ENCODE results near the gene S100A13. TPM values are rescaled to one million over a fixed set of nuclear protein-coding genes. Genes with fewer than 3 reads are reported as not detected.

Gene S100A13
- total RNA-seq, 1 donor from 2014 or later = 126 TPM

- Mint-ChIP-seq H3K4me3 (ENCODE audit: unreplicated experiment) (no peak overlapping the region), H3K36me3 (ENCODE audit: unreplicated experiment) (peaks cover 12% of the 10 kb centered on the region), H3K4me1 (ENCODE audit: unreplicated experiment) (peaks cover 18% of the 10 kb centered on the region), H3K9me3 (ENCODE audit: unreplicated experiment) (no peaks in the 10 kb centered on the region), H3K27ac (ENCODE audit: unreplicated experiment) (no peak overlapping the region), H3K27me3 (ENCODE audit: unreplicated experiment) (no peaks in the 10 kb centered on the region)
- no peak for DNase-seq (ENCODE audit: extremely low spot score, unreplicated experiment)
- no peak for TF ChIP-seq CTCF (IDR thresholded peaks at IDR 0.05)
Measured at GRCh38 chr1:153602749-153603148, 24.6 kb downstream of the S100A13 start.

GRCh38 chr1:153599847-153600246, 27.5 kb downstream of the S100A13 start:
- H3K27me3 Mint-ChIP-seq (ENCODE audit: unreplicated experiment) = no peaks in the 10 kb centered on the region
- H3K27ac Mint-ChIP-seq (ENCODE audit: unreplicated experiment) = no peak overlapping the region
- DNase-seq (ENCODE audit: extremely low spot score, unreplicated experiment) = no peak

GRCh38 chr1:153598309-153599172, 28.8 kb downstream of the S100A13 start:
- Mint-ChIP-seq H3K9me3 (ENCODE audit: unreplicated experiment) (no peaks in the 10 kb centered on the region), H3K27ac (ENCODE audit: unreplicated experiment) (peak overlapping the region; percentile 69)
- DNase-seq (ENCODE audit: extremely low spot score, unreplicated experiment) = no peak

More at GRCh38 chr1:153599847-153600246, 27.5 kb downstream of the S100A13 start:
- H3K4me3 Mint-ChIP-seq (ENCODE audit: unreplicated experiment) = no peak overlapping the region
- no peak for TF ChIP-seq CTCF (IDR thresholded peaks at IDR 0.05)
- peaks cover 16% of the 10 kb centered on the region for H3K4me1 Mint-ChIP-seq (ENCODE audit: unreplicated experiment)
- no peaks in the 10 kb centered on the region for H3K9me3 Mint-ChIP-seq (ENCODE audit: unreplicated experiment)
- no peaks in the 10 kb centered on the region for H3K36me3 Mint-ChIP-seq (ENCODE audit: unreplicated experiment)

GRCh38 chr1:153597206-153597605, 30.1 kb downstream of the S100A13 start:
- H3K27me3 Mint-ChIP-seq (ENCODE audit: unreplicated experiment) = no peaks in the 10 kb centered on the region
- H3K9me3 Mint-ChIP-seq (ENCODE audit: unreplicated experiment) = no peaks in the 10 kb centered on the region
- peaks cover 18% of the 10 kb centered on the region for H3K4me1 Mint-ChIP-seq (ENCODE audit: unreplicated experiment)
- H3K36me3 Mint-ChIP-seq (ENCODE audit: unreplicated experiment) = no peaks in the 10 kb centered on the region
- no peak for DNase-seq (ENCODE audit: extremely low spot score, unreplicated experiment)
- no peak overlapping the region for H3K4me3 Mint-ChIP-seq (ENCODE audit: unreplicated experiment)
- H3K27ac Mint-ChIP-seq (ENCODE audit: unreplicated experiment) = no peak overlapping the region
- no peak for TF ChIP-seq CTCF (IDR thresholded peaks at IDR 0.05)

More at GRCh38 chr1:153598309-153599172, 28.8 kb downstream of the S100A13 start:
- Mint-ChIP-seq H3K36me3 (ENCODE audit: unreplicated experiment) (no peaks in the 10 kb centered on the region), H3K27me3 (ENCODE audit: unreplicated experiment) (no peaks in the 10 kb centered on the region), H3K4me3 (ENCODE audit: unreplicated experiment) (no peak overlapping the region), H3K4me1 (ENCODE audit: unreplicated experiment) (peaks cover 16% of the 10 kb centered on the region)
- no peak for TF ChIP-seq CTCF (IDR thresholded peaks at IDR 0.05)

- Mint-ChIP-seq H3K4me3 (ENCODE audit: unreplicated experiment) (no peak overlapping the region), H3K9me3 (ENCODE audit: unreplicated experiment) (no peaks in the 10 kb centered on the region), H3K36me3 (ENCODE audit: unreplicated experiment) (no peaks in the 10 kb centered on the region), H3K4me1 (ENCODE audit: unreplicated experiment) (peaks cover 5% of the 10 kb centered on the region), H3K27me3 (ENCODE audit: unreplicated experiment) (no peaks in the 10 kb centered on the region), H3K27ac (ENCODE audit: unreplicated experiment) (no peak overlapping the region)
- TF ChIP-seq CTCF (IDR thresholded peaks at IDR 0.05) = no peak
- DNase-seq (ENCODE audit: extremely low spot score, unreplicated experiment) = no peak
Measured at GRCh38 chr1:153592748-153593147, 34.6 kb downstream of the S100A13 start.

All from osteocyte (in vitro differentiated cells).